Measurements from ENCODE around the gene SPRR1A. TPM values are rescaled to one million over a fixed set of nuclear protein-coding genes. Genes with fewer than 3 reads are reported as not detected.

Gene SPRR1A
- total RNA-seq, 2 donors from 2014 or later, result not detected

GRCh38 chr1:152980676-152981075, 3.2 kb upstream of the SPRR1A start:
- Histone ChIP-seq H3K4me3 (no peak overlapping the region), H3K36me3 (replicated peaks in 1 of 2; ENCODE audit: insufficient read depth in 1 of 2, low read depth in 2 of 2) (no peaks in the 10 kb centered on the region), H3K4me1 (no peaks in the 10 kb centered on the region), H3K27ac (no peak overlapping the region), H3K9me3 (no peaks in the 10 kb centered on the region), H3K27me3 (no peaks in the 10 kb centered on the region)
- no peak for TF ChIP-seq POLR2A (IDR thresholded peaks at IDR 0.05)
- no peak for TF ChIP-seq CTCF (IDR thresholded peaks at IDR 0.05)
- 63 to 67% methylated on average over 1 of the region's 1 CpG for WGBS, 2 donors
- DNase-seq, result no peak
- no peak for ATAC-seq
- intact Hi-C loops (cut with DNase I), result no loop called here

GRCh38 chr1:152981146-152981871, 2.6 kb upstream of the SPRR1A start:
- no peaks in the 10 kb centered on the region for H3K36me3 ChIP-seq (replicated peaks in 1 of 2; ENCODE audit: insufficient read depth in 1 of 2, low read depth in 2 of 2)
- TF ChIP-seq POLR2A (IDR thresholded peaks at IDR 0.05) (no peak), CTCF (IDR thresholded peaks at IDR 0.05) (no peak)
- no peak overlapping the region for H3K27ac ChIP-seq
- WGBS, 2 donors, result 70 to 76% methylated on average over 6 of the region's 6 CpGs
- ATAC-seq (no peak), DNase-seq (no peak)
- H3K4me3 ChIP-seq, result no peak overlapping the region
- no peaks in the 10 kb centered on the region for H3K27me3 ChIP-seq
- no peaks in the 10 kb centered on the region for H3K4me1 ChIP-seq
- intact Hi-C loops (cut with DNase I), result no loop called here
- no peaks in the 10 kb centered on the region for H3K9me3 ChIP-seq

- H3K4me3 ChIP-seq, result no peak overlapping the region
- no peaks in the 10 kb centered on the region for H3K9me3 ChIP-seq
- H3K27me3 ChIP-seq, result no peaks in the 10 kb centered on the region
- no peak for ATAC-seq
- intact Hi-C loops (cut with DNase I), result no loop called here
- WGBS, 2 donors, result 86 to 87% methylated on average over 4 of the region's 4 CpGs
- no peaks in the 10 kb centered on the region for H3K36me3 ChIP-seq (replicated peaks in 1 of 2; ENCODE audit: insufficient read depth in 1 of 2, low read depth in 2 of 2)
- no peak for DNase-seq
- no peaks in the 10 kb centered on the region for H3K4me1 ChIP-seq
- H3K27ac ChIP-seq, result no peak overlapping the region
- TF ChIP-seq CTCF (IDR thresholded peaks at IDR 0.05) (no peak), POLR2A (IDR thresholded peaks at IDR 0.05) (no peak)
Measured at GRCh38 chr1:152982076-152982475, 1.8 kb upstream of the SPRR1A start.

- no peak for DNase-seq
- no peak overlapping the region for H3K27ac ChIP-seq
- H3K36me3 ChIP-seq (replicated peaks in 1 of 2; ENCODE audit: insufficient read depth in 1 of 2, low read depth in 2 of 2), result no peaks in the 10 kb centered on the region
- H3K4me3 ChIP-seq, result no peak overlapping the region
- no peaks in the 10 kb centered on the region for H3K27me3 ChIP-seq
- H3K4me1 ChIP-seq, result no peaks in the 10 kb centered on the region
- intact Hi-C loops (cut with DNase I), result no loop called here
- no peak for ATAC-seq
- H3K9me3 ChIP-seq, result no peaks in the 10 kb centered on the region
- TF ChIP-seq CTCF (IDR thresholded peaks at IDR 0.05), result no peak
- TF ChIP-seq POLR2A (IDR thresholded peaks at IDR 0.05), result no peak
Measured at GRCh38 chr1:152983234-152983633, 647 bp upstream of the SPRR1A start.

- WGBS, 2 donors, result 72 to 76% methylated on average over 2 of the region's 2 CpGs
- H3K4me1 ChIP-seq, result no peaks in the 10 kb centered on the region
Measured at GRCh38 chr1:152986578-152986977, 2.7 kb downstream of the SPRR1A start.

More at GRCh38 chr1:152986578-152986977, 2.7 kb downstream of the SPRR1A start:
- Histone ChIP-seq H3K9me3 (no peaks in the 10 kb centered on the region), H3K4me3 (no peak overlapping the region), H3K27me3 (no peaks in the 10 kb centered on the region), H3K27ac (no peak overlapping the region), H3K36me3 (replicated peaks in 1 of 2; ENCODE audit: insufficient read depth in 1 of 2, low read depth in 2 of 2) (no peaks in the 10 kb centered on the region)
- no peak for TF ChIP-seq CTCF (IDR thresholded peaks at IDR 0.05)
- TF ChIP-seq POLR2A (IDR thresholded peaks at IDR 0.05), result no peak
- no peak for ATAC-seq
- no peak for DNase-seq
- intact Hi-C loops (cut with DNase I), result no loop called here

Data from body of pancreas (tissue), 4 donors.